SW 1271 (cell line): ENCODE results near the gene TBL1Y.

Source experiments
- DNase-seq, 2 experiments: peaks; one replicate each; lab custom pipeline; 2025; lab: John Stamatoyannopoulos, UW

TBL1Y gene

GRCh38 chrY:7085606-7086005, 175.1 kb downstream of the TBL1Y start:
- DNase-seq: no peak

GRCh38 chrY:7092836-7093235, 182.3 kb downstream of the TBL1Y start:
- DNase-seq: no peak

GRCh38 chrY:7094365-7094764, 183.9 kb downstream of the TBL1Y start:
- DNase-seq: no peak

- DNase-seq: no peak
These were observed 186.5 kb downstream of the TBL1Y start for GRCh38 chrY:7097021-7097420.

GRCh38 chrY:7099742-7100141, 189.2 kb downstream of the TBL1Y start:
- no peak for DNase-seq

GRCh38 chrY:7102680-7103079, 192.2 kb downstream of the TBL1Y start:
- DNase-seq: no peak

GRCh38 chrY:7107179-7107578, 196.7 kb downstream of the TBL1Y start:
- DNase-seq: no peak

GRCh38 chrY:7110086-7110485, 199.6 kb downstream of the TBL1Y start:
- no peak for DNase-seq

GRCh38 chrY:7115871-7116270, 205.4 kb downstream of the TBL1Y start:
- no peak for DNase-seq

GRCh38 chrY:7122202-7122601, 211.7 kb downstream of the TBL1Y start:
- no peak for DNase-seq

GRCh38 chrY:7125136-7126056, 214.9 kb downstream of the TBL1Y start:
- DNase-seq: no peak

GRCh38 chrY:7128211-7128610, 217.7 kb downstream of the TBL1Y start:
- DNase-seq: no peak
